ENCODE results near the gene CRTAC1. TPM values are rescaled to one million over a fixed set of nuclear protein-coding genes. Genes with fewer than 3 reads are reported as not detected.
A peak's percentile ranks its signal among the peaks of the same experiment; 100 is the strongest.

The CRTAC1 gene
- total RNA-seq, 4 donors from 2014 or later = 17.5 to 35.1 (median 22.9) TPM

DNA sequence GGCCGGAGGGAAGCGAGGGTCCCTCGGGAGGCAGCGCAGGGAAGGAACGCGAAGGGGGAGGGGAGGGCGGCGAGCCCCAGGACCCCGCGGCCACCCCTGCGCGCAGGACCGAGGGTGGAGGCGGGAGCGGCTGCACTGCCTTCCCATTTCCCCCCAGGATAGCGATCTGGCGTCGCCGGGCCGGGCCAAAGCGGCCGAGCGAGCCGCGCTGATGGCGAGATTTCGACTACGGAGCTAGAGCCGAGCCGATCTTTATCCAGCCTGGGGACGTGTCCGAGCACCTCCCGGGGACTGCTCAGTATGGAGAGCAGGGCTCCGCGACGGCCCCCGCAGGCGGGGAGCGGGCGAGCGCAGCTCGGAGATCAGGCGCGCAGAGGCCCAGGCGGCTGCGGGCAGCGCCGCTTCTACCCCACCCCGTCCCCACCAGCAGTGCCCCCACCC lies 590 bp upstream of the CRTAC1 start:
- no peak for TF ChIP-seq EP300 (IDR thresholded peaks at IDR 0.05)
- TF ChIP-seq, protein P1, sequence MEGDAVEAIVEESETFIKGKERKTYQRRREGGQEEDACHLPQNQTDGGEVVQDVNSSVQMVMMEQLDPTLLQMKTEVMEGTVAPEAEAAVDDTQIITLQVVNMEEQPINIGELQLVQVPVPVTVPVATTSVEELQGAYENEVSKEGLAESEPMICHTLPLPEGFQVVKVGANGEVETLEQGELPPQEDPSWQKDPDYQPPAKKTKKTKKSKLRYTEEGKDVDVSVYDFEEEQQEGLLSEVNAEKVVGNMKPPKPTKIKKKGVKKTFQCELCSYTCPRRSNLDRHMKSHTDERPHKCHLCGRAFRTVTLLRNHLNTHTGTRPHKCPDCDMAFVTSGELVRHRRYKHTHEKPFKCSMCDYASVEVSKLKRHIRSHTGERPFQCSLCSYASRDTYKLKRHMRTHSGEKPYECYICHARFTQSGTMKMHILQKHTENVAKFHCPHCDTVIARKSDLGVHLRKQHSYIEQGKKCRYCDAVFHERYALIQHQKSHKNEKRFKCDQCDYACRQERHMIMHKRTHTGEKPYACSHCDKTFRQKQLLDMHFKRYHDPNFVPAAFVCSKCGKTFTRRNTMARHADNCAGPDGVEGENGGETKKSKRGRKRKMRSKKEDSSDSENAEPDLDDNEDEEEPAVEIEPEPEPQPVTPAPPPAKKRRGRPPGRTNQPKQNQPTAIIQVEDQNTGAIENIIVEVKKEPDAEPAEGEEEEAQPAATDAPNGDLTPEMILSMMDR (IDR thresholded peaks at IDR 0.05) = no peak
- TF ChIP-seq POLR2A (IDR thresholded peaks at IDR 0.05) = no peak
- Histone ChIP-seq H3K36me3 (no peaks in the 10 kb centered on the region), H3K27me3 (peaks cover 0 to 30% of the 10 kb centered on the region in 2 donors), H3K27ac (peak overlapping the region in 1 of 4 donors; percentile 80), H3K4me3 (peak overlapping the region; percentile 15 to 61 (median 41)), H3K9me3 (no peaks in the 10 kb centered on the region), H3K4me1 (peaks cover 0 to 32% (median 14%) of the 10 kb centered on the region in 4 donors)
- 0% methylated on average over 2 of the region's 49 CpGs; no CpG with 5 or more reads in 1 of the 2 donors for WGBS, 2 donors
- DNase-seq (ENCODE audit: low spot score in 2 of 2) = no peak

DNA sequence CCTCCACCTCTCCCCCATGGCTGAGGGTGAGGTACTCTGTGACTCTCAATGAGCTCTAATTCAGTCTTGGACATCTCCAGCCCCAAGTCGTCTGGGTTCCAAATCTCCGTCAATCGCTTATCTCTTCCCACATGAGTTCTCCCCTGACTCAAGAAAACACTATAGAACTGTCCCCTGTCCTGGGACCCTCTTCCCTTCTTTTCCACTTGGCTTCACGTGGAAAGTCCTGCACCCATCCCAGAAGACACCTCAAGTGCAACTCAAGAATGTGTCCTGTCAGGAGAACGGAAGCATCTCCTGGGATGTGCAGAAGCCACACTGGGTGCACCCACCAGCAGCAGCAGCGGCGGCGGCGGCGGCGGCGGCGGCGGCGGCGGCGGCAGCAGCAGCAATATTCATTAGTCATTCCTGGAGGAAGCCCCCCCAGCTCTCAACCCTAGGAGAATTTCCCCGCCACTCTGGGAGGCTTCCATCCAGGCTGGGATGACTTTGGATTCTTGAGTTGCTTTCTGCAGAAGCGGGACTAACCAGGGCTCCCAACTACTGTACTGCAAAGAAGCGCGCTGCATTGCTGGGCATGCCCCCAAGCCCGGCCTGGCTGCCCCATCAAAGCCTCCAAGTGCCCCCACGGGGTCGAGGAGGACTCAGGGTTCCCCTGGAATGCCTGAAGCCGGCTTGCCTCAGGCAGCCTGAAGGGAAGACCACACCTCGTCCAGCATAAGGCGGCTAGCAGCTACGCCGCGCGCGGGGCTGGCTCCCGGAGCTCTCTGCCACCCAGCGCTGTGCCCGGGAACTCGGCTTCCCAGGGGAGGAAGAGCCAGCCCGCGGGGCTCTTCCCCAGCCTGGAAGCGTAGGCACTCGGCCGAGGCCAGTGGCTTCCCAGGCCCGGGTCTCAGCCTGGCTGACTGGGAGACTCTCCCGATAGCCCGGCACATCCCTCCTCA lies 1.0 kb downstream of the CRTAC1 start:
- TF ChIP-seq EP300 (IDR thresholded peaks at IDR 0.05) (no peak), POLR2A (IDR thresholded peaks at IDR 0.05) (no peak)
- TF ChIP-seq, protein P1 (IDR thresholded peaks at IDR 0.05) = no peak
- H3K36me3 ChIP-seq = no peaks in the 10 kb centered on the region
- DNase-seq (ENCODE audit: low spot score in 2 of 2) = no peak
- H3K4me1 ChIP-seq = peaks cover 0 to 32% (median 14%) of the 10 kb centered on the region in 4 donors
- peak overlapping the region; percentile 15 to 61 (median 40) for H3K4me3 ChIP-seq
- H3K27me3 ChIP-seq = peaks cover 0 to 32% of the 10 kb centered on the region in 2 donors
- H3K9me3 ChIP-seq = no peaks in the 10 kb centered on the region
- WGBS, 2 donors = 4 to 5% methylated on average over 23 to 26 of the region's 44 CpGs
- peak overlapping the region in 1 of 4 donors; percentile 71 for H3K27ac ChIP-seq

DNA sequence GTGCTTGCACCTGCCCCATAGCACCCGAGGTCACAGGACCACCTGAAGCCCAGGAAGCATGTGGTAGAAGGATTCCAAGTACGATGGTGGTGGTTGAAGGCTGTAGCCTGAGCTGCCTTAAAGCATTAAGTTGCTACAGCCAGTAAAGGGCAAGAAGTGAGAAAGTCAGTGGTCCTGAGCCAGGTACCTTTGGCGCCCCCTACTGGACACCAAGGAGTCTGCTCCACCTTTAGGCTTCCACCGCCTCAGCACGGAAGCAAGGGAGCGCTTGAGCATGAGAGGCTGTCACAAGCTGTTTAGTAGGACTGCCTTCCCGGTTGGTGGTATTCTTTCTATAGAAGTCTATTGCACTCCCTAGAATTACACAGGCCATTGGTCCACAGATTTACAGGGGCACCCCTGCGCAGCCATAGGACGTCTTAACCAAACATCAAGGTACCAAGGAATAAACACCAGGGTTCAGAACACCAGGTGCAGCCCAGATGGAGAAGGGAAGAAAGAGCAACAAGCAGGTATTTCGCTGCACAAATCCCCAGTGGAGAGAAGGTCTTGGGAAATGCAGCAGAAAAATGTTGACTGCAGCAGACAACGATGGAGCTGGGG lies 2.2 kb downstream of the CRTAC1 start:
- no peaks in the 10 kb centered on the region for H3K9me3 ChIP-seq
- H3K4me3 ChIP-seq = no peak overlapping the region
- no peaks in the 10 kb centered on the region for H3K36me3 ChIP-seq
- peaks cover 0 to 32% (median 14%) of the 10 kb centered on the region in 4 donors for H3K4me1 ChIP-seq
- peak in 1 of 2 donors; percentile 18 for DNase-seq (ENCODE audit: low spot score in 2 of 2)
- H3K27ac ChIP-seq = no peak overlapping the region
- H3K27me3 ChIP-seq = peaks cover 0 to 32% of the 10 kb centered on the region in 2 donors
- TF ChIP-seq, protein P1 (IDR thresholded peaks at IDR 0.05) = peak; percentile 47 to 74 (median 59)
- no peak for TF ChIP-seq EP300 (IDR thresholded peaks at IDR 0.05)
- 34 to 41% methylated on average over 10 to 11 of the region's 11 CpGs for WGBS, 2 donors

DNA sequence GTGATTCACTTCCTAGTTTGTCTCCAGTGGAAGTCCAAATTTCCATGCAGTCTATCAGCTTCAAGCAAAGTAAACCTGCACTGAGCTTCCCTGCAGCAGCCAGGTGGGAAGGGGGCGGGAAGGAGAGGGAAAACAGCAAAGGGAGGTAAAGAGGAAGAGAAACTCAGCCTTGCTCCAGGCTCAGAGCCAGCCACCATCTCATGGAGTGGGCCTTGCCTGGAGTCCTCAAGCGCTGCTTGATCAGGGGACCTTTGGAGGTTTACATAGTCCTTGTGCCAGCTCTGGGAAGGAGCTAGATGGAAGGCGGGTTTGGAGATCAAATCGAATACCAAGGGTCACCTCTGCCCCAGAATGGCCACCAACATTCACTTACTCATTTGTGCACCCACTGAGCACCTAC lies 7.4 kb downstream of the CRTAC1 start:
- no peak for TF ChIP-seq EP300 (IDR thresholded peaks at IDR 0.05)
- TF ChIP-seq, protein P1 (IDR thresholded peaks at IDR 0.05) = no peak
- TF ChIP-seq POLR2A (IDR thresholded peaks at IDR 0.05) = no peak
- no peak for DNase-seq (ENCODE audit: low spot score in 2 of 2)
- Histone ChIP-seq H3K4me3 (no peak overlapping the region), H3K36me3 (no peaks in the 10 kb centered on the region), H3K27ac (no peak overlapping the region), H3K4me1 (peaks cover 0 to 5% (median 0%) of the 10 kb centered on the region in 4 donors), H3K9me3 (no peaks in the 10 kb centered on the region), H3K27me3 (peaks cover 0 to 6% of the 10 kb centered on the region in 2 donors)
- WGBS, 2 donors = 85 to 87% methylated on average over 4 of the region's 4 CpGs
